Stomach (tissue), 9 donors: Measurements from ENCODE around the gene LNX1. TPM values are rescaled to one million over a fixed set of nuclear protein-coding genes. Genes with fewer than 3 reads are reported as not detected.

Experiments used
- DNase-seq, 2 donors: peaks; one replicate each; pipeline versions ENCODE4 v3.0.0 to v3.0.0-alpha.2; 2013 to 2019
- H3K27ac ChIP-seq, 5 donors: fragments of 200-600 bp in 4 of 5; sonication (generic) in 4 of 5; one replicate each; pipeline ENCODE4 v1.5.1; 2013 to 2019; ENCODE audit warnings: mild to moderate bottlenecking in 1 of 5, moderate library complexity in 1 of 5
- H3K27me3 ChIP-seq, 3 donors: fragments of 200-600 bp; sonication (generic); one replicate each; pipeline ENCODE4 v1.5.1; 2017 to 2019; ENCODE audit warnings: mixed run types in 1 of 3
- H3K36me3 ChIP-seq, 4 donors: fragments of 200-600 bp; sonication (generic); 1 replicate in 3 of 4; 2 replicates in 1 of 4; pipeline ENCODE4 v1.5.1; 2016 to 2019
- H3K4me1 ChIP-seq, 4 donors: fragments of 200-600 bp; sonication (generic); one replicate each; pipeline ENCODE4 v1.5.1; 2016 to 2019
- H3K4me3 ChIP-seq, 4 donors: fragments of 200-600 bp; sonication (generic) in 3 of 4; one replicate each; pipeline ENCODE4 v1.5.1; 2016 to 2019; ENCODE audit warnings: mild to moderate bottlenecking in 1 of 4
- H3K9me3 ChIP-seq, 4 donors: fragments of 200-600 bp; sonication (generic); one replicate each; pipeline ENCODE4 v1.5.1; 2016 to 2019
- EP300 ChIP-seq: sonication (generic); formaldehyde crosslinking; IDR thresholded peaks from one replicate; pipeline ENCODE4 v1.6.1; 2017; ENCODE audit warnings: antibody characterized with exemption
- POLR2A ChIP-seq, 4 donors: fragments of 450-650 bp; IDR thresholded peaks; one replicate each; pipeline ENCODE4 v1.6.1; 2016; ENCODE audit warnings: antibody characterized with exemption in 4 of 4, control low read depth in 2 of 4, mild to moderate bottlenecking in 1 of 4, moderate library complexity in 1 of 4
- POLR2AphosphoS5 ChIP-seq, 3 donors: sonication (generic); formaldehyde crosslinking; IDR thresholded peaks; one replicate each; pipeline ENCODE4 v1.6.1; 2016; ENCODE audit warnings: antibody characterized with exemption in 3 of 3
- whole genome bisulfite sequencing, 5 donors: extraction: QIAGEN DNeasy Blood & Tissue Kit in 3 of 5; methylation state at CpG; one replicate each; pipeline versions ENCODE4 v1.1.5 to v1.1.7; 2013 to 2018; 5-methylcytosine and 5-hydroxymethylcytosine counted together
- intact Hi-C: fragments of 100-400 bp; cut with DNase I; formaldehyde crosslinking; loops from one replicate; pipeline ENCODE4 v1.15.1; 2023; ENCODE audit warnings: low total_unique reads
- polyA plus RNA-seq, 3 donors: library from polyadenylated mRNA; stranded (reverse); fragments of 200-250 nt; gene quantifications; one replicate each; pipeline ENCODE4 v1.2.3, GENCODE V29; 2013
- total RNA-seq, 5 donors: library from RNA; depleted of rRNA; stranded (reverse); fragments of >200 nt; gene quantifications; one replicate each; pipeline versions ENCODE4 v1.1.0 to v1.2.3, GENCODE V29; 2014 to 2016
- TF ChIP-seq, protein P1 (sequence below), 7 experiments: fragments of 450-650 bp in 4 of 7; fragments of 200-600 bp in 3 of 7; sonication (generic) in 3 of 7; IDR thresholded peaks; one replicate each; pipeline ENCODE4 v1.5.1; 2016 to 2019; ENCODE audit warnings: antibody characterized with exemption in 7 of 7, control low read depth in 2 of 7, mild to moderate bottlenecking in 1 of 7
- donor health status: healthy with polysubstance abuse.
- donor health status: Bipolar disorder and iron deficiency.
- donor health status: healthy.

LNX1 gene
- total and polyA plus RNA-seq, 8 donors = 5.4 to 30.9 (median 11.6) TPM

DNA sequence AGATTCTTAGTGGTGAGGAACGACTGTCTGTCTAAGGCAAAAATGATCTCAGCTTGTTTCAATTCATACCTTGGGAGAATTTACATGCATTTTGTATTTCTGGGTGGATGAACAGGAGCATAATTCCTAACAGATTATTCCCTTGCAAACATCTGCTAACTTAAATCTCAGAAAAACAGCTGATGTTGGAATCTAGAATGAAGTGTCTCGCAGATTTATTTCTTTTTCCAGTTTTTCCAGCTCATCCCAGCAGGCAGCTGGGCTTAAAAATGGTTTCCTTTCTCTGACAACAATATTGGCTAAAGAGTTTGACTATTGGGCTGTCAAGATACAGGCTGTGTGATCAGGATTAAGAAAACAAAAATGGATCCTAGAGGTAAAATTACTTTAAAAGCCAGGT is 1.1 kb downstream of the LNX1 start:
- Histone ChIP-seq H3K4me1 (peaks cover 9 to 38% (median 11%) of the 10 kb centered on the region in 4 donors), H3K9me3 (no peaks in the 10 kb centered on the region), H3K4me3 (peak overlapping the region; percentile 20 to 42 (median 36)), H3K27me3 (no peaks in the 10 kb centered on the region), H3K27ac (peak overlapping the region in 4 of 5 donors; percentile 72 to 84 (median 78)), H3K36me3 (no peaks in the 10 kb centered on the region)
- 35 to 53% (median 51%) methylated on average over 2 of the region's 2 CpGs for WGBS, 5 donors
- TF ChIP-seq EP300 (no peak), POLR2A (IDR thresholded peaks at IDR 0.05) (no peak), POLR2AphosphoS5 (IDR thresholded peaks at IDR 0.05) (no peak)
- TF ChIP-seq, protein P1, sequence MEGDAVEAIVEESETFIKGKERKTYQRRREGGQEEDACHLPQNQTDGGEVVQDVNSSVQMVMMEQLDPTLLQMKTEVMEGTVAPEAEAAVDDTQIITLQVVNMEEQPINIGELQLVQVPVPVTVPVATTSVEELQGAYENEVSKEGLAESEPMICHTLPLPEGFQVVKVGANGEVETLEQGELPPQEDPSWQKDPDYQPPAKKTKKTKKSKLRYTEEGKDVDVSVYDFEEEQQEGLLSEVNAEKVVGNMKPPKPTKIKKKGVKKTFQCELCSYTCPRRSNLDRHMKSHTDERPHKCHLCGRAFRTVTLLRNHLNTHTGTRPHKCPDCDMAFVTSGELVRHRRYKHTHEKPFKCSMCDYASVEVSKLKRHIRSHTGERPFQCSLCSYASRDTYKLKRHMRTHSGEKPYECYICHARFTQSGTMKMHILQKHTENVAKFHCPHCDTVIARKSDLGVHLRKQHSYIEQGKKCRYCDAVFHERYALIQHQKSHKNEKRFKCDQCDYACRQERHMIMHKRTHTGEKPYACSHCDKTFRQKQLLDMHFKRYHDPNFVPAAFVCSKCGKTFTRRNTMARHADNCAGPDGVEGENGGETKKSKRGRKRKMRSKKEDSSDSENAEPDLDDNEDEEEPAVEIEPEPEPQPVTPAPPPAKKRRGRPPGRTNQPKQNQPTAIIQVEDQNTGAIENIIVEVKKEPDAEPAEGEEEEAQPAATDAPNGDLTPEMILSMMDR (IDR thresholded peaks at IDR 0.05) = no peak
- DNase-seq = no peak
- intact Hi-C loops = no loop called here

DNA sequence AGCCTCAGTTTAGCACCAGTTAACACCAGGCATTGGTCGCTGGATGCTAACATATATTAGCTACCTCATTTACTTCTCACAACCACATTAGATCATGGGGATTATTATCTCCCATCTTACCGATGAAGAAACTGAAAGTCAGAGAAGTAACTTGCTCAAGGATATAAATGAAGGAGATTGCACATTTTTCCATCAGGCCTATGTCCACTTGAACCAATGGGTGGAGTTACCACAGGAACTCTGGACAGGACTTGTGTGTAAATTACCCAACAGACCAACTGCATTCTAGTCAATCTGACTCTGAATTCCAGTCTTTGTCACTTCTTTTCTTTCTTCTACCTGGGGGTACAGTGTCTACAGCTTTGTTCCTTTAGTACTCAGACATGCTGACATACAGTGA is 1.8 kb downstream of the LNX1 start:
- Histone ChIP-seq H3K4me3 (peak overlapping the region in 1 of 4 donors; percentile 42), H3K4me1 (peaks cover 9 to 38% (median 11%) of the 10 kb centered on the region in 4 donors), H3K36me3 (no peaks in the 10 kb centered on the region), H3K27ac (peak overlapping the region in 1 of 5 donors; percentile 72), H3K9me3 (no peaks in the 10 kb centered on the region), H3K27me3 (no peaks in the 10 kb centered on the region)
- intact Hi-C loops = no loop called here
- no peak for DNase-seq
- TF ChIP-seq, protein P1 (IDR thresholded peaks at IDR 0.05) = no peak
- no peak for TF ChIP-seq POLR2AphosphoS5 (IDR thresholded peaks at IDR 0.05)
- no peak for TF ChIP-seq EP300
- no peak for TF ChIP-seq POLR2A (IDR thresholded peaks at IDR 0.05)
- WGBS, 5 donors = 58 to 75% (median 72%) methylated on average over 2 of the region's 2 CpGs

DNA sequence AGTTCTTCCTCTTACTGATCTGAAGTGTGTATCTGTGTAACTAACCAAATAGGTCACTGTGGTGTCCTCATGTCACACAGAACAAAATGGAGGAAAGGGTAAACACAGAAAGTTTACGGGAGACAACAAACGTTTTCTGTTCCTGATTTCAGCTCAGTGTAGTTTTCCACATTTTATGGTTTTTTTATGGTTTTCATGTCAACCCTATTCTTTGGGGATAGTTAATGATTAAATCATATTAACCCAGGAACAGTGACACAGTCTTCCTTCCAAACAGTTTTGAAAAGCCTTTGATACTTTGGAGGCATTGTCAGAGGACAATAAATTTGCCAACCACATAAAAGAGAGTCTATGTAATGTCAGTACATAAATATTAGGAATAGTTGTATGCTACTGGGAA is 4.2 kb downstream of the LNX1 start:
- H3K9me3 ChIP-seq = no peaks in the 10 kb centered on the region
- no peaks in the 10 kb centered on the region for H3K27me3 ChIP-seq
- peaks cover 5 to 26% (median 8%) of the 10 kb centered on the region in 4 donors for H3K4me1 ChIP-seq
- 46 to 70% (median 50%) methylated on average over 2 of the region's 2 CpGs for WGBS, 5 donors
- H3K36me3 ChIP-seq = no peaks in the 10 kb centered on the region
- DNase-seq = no peak
- intact Hi-C loops = no loop called here
- no peak overlapping the region for H3K4me3 ChIP-seq
- TF ChIP-seq EP300 (no peak), POLR2AphosphoS5 (IDR thresholded peaks at IDR 0.05) (no peak), POLR2A (IDR thresholded peaks at IDR 0.05) (no peak)
- TF ChIP-seq, protein P1 (IDR thresholded peaks at IDR 0.05) = no peak
- H3K27ac ChIP-seq = no peak overlapping the region

DNA sequence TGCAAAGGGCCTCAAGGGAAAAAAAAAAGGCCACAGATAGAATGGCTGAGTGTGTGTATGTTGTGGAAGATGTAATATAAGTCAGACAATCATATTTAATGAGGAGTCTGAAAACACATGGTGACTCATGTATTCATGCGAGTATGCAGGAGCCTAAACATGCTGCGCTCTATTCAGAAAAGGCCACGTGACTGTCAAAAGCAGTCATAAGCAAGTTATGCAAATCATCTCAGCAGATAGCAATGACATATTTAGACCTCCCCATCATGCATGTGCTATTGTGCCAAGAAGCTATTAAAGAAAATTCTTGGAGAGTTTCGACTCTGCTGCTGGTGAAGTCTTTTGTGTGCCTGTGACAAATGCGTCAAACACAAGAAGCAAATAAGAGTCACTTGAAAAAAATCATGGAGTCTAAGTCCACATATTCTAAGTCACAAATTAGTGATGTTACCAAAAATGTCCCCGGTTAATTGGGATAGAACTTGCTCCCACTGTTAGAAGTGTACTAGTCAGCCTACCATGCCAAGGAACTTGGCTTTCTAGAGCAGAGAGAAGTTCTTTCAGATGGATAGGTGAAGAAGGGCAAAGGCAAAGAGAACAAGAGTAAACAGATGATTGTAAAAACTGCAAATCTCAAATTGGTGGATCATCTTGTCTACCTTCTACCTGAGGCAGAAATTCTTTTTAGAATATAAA is 5.0 kb downstream of the LNX1 start:
- H3K9me3 ChIP-seq = no peaks in the 10 kb centered on the region
- intact Hi-C loops = no loop called here
- H3K4me1 ChIP-seq = peaks cover 0 to 17% (median 6%) of the 10 kb centered on the region in 4 donors
- DNase-seq = peak in 1 of 2 donors; percentile 34
- WGBS, 5 donors = 73 to 87% (median 84%) methylated on average over 6 of the region's 6 CpGs
- H3K27me3 ChIP-seq = no peaks in the 10 kb centered on the region
- no peak overlapping the region for H3K27ac ChIP-seq
- TF ChIP-seq, protein P1 (IDR thresholded peaks at IDR 0.05) = no peak
- no peak for TF ChIP-seq EP300
- no peak for TF ChIP-seq POLR2AphosphoS5 (IDR thresholded peaks at IDR 0.05)
- TF ChIP-seq POLR2A (IDR thresholded peaks at IDR 0.05) = no peak
- no peaks in the 10 kb centered on the region for H3K36me3 ChIP-seq
- no peak overlapping the region for H3K4me3 ChIP-seq
